Glomerular visceral epithelial cell (primary cell): Measurements from ENCODE around the gene GOSR1.
"Not testable (repeated sequence)": the region's sequence is repeated elsewhere in the genome, so short reads cannot be mapped to it uniquely, and the experiment has no call there.

Experiments used
- DNase-seq: peaks from one replicate; pipeline ENCODE4 v3.0.0-alpha.2; 2016; ENCODE audit errors: extremely low spot score

Gene GOSR1

DNA sequence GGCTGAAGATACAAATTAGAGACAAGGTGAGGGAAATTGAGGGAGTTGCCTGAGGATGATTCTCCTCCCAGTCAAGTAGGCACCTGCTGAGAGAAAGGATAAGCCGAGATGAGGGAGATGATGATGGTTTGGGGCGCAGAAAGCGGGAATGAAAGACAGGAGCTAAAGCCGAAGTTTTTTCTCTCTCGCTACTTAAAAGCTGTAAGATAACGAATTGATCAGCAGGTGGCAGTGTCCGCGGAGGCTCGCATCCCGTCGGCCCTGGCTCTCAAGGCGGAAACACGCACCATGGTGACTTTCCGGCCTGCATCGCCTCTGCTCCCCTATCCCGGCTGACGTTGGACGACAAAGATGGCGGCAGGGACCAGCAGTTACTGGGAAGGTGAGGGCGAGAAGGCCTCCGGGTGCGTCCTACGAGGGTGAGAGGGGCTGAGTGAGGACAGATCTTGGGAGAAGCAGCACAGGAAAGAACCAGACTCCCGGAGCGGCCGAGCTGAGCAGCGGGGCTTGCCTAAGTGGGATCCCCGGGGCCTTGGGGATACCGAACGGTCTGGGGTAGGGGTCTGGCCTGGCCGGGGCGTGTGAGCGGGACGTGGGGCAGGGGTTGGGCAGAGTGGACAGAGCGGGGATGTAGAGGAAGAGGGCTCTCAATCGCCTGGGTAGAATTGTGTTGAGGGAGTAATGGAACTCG, at the start of gene GOSR1:
Gene GOSR1 (plus strand): TSS at position 326 of the 691 bp plus-strand sequence. CDS start 26 bp downstream, at position 352.
- DNase-seq, result peak; percentile 95

- no peak for DNase-seq
Measured at GRCh38 chr17:30427611-30428010, 49.6 kb upstream of the GOSR1 start.

DNA sequence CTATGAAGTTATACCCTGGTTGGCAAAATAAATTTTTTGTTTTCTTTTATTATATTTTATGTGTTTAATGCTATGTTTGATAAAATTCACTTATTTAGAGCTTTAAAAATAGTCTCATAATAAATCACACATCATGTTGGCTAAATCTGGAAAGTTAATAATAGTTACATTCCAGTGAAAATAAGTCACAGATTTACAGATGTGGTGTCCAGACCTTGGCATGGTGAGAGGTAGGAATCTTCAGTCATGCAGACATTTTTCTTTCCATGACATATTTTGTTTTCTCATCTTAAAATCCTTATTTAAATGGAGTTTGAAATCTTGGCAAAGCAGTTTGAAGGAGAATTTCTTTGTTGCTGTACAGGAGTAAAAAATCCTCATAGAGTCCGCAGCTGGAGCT, 48.1 kb upstream of the GOSR1 start:
- peak; percentile 32 for DNase-seq

- DNase-seq, result peak; percentile 66
Measured at GRCh38 chr17:30433514-30433913, 43.7 kb upstream of the GOSR1 start.

DNA sequence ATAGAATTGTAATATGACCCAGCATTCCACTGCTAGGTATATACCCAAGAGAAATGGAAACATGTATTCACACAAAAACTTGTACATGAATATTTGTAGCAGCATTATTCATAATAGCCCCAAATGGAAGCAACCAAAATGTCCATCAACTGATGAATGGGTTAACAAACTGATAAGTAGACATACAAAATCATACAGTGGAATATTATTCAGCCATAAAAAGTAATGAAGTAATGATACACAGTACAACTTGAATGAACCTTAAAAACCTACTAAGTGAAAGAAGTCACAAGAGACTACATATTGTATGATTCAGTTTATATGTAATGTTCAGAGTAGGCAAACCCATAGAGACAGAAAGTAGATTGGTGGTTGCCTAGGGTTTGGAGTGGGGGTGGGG, 40.5 kb upstream of the GOSR1 start:
- no peak for DNase-seq

- DNase-seq, result no peak
Measured at GRCh38 chr17:30443721-30444120, 33.5 kb upstream of the GOSR1 start.

DNA sequence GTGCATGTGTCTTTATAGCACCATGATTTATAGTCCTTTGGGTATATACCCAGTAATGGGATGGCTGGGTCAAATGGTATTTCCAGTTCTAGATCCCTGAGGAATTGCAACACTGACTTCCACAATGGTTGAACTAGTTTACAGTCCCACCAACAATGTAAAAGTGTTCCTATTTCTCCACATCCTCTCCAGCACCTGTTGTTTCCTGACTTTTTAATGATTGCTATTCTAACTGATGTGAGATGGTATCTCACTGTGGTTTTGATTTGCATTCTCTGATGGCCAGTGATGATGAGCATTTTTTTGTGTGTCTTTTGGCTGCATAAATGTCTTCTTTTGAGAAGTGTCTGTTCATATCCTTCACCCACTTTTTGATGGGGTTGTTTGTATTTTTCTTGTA, 30.6 kb upstream of the GOSR1 start:
- not testable (repeated sequence) for DNase-seq

- no peak for DNase-seq
Measured at GRCh38 chr17:30449480-30449879, 27.7 kb upstream of the GOSR1 start.

DNA sequence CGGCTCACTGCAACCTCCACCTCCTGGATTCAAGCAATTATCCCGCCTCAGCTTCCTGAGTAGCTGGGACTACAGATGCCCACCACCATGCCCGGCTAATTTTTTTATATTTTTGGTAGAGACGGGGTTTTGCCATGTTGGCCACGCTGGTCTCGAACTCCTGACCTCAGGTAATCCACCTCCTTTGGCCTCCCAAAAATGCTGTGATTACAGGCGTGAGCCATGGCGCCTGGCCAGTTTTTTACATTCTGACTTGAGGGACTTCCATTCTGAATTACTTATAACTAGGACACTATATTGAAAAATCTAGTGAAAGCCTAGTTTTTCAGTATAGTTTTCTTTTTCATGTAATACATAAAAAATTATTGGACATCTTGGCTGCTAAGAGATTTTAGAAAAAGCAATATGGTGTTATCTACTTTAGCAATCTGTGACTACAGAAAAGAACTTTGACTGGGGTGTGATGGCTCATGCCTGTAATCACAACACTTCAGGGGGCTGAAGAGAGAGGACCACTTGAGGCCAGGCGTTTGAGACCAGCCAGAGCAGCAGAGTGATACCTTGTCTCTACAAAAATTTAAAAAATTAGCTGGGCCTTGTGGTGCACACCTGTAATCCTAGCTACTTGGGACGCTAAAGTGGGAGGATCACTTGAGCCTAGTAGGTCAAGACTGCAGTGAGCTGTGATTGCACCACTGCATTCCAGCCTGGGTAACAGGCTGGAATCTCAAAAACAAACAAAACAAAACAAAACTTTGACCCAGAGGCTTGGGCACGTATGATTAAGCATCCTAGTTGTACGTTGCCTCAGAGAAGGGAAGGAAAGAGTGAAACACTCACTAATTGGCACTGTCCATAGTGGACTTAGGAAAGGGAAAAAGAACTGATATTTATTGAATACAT, 26.8 kb upstream of the GOSR1 start:
- DNase-seq, result no peak

DNA sequence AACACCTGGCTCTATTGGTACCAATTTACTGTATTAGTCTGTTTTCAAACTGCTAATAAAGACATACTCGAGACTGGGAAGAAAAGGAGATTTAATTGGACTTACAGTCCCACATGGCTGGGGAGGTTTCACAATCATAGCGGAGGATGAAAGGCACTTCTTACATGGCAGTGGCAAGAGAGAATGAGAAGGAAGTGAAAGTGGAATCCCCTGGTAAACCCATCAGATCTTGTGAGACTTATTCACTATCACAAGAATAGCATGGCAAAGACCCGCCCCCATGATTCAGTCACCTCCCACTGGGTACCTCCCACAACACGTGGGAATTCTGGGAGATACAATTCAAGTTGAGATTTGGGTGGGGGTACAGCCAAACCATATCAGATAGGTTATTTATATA, 22.6 kb upstream of the GOSR1 start:
- no peak for DNase-seq

- DNase-seq, result no peak
Measured at GRCh38 chr17:30458371-30458770, 18.8 kb upstream of the GOSR1 start.

GRCh38 chr17:30458797-30459413, 18.3 kb upstream of the GOSR1 start:
- not testable (repeated sequence) for DNase-seq

- DNase-seq, result no peak
Measured at GRCh38 chr17:30468465-30468864, 8.7 kb upstream of the GOSR1 start.

- no peak for DNase-seq
Measured at GRCh38 chr17:30472238-30472890, 4.8 kb upstream of the GOSR1 start.

GRCh38 chr17:30475206-30475605, 2.0 kb upstream of the GOSR1 start:
- no peak for DNase-seq

- DNase-seq, result no peak
Measured at GRCh38 chr17:30476726-30477082, 504 bp upstream of the GOSR1 start.

DNA sequence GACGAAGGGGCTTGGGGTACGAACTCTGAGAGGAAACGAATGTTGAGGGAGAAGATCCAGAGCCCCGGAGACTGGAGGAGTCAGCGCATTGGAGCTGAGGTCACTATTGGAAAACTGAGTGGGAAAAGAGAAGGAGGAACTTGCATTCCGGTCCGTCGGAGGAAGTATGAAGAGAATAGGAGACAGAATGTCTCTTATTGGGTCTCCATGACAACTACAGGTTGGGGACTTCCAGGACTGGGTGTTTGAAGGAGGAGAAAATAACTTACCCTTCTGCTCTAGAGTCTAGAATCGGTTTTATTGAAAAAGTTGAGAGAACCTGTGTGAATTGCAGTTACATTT, 537 bp downstream of the GOSR1 start:
- DNase-seq, result peak; percentile 27

DNA sequence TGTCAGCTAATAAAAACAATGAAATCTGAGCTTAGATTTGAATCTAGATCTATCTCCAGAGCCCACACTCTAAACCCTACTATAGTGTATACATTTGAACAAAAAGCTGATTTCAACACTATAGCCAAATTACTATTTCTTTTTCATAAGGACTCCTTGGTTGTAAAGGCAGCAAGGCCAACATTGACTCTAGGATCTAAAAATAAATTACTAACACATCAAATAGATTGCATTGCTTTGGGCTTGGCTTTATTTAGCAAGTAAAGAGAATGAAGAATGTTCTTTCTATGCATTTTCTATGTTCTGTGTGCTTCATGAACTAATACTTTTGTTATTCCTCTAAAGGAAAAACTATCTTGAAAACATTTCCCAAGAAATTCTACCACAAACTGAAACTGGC, 5.3 kb downstream of the GOSR1 start:
- no peak for DNase-seq

DNA sequence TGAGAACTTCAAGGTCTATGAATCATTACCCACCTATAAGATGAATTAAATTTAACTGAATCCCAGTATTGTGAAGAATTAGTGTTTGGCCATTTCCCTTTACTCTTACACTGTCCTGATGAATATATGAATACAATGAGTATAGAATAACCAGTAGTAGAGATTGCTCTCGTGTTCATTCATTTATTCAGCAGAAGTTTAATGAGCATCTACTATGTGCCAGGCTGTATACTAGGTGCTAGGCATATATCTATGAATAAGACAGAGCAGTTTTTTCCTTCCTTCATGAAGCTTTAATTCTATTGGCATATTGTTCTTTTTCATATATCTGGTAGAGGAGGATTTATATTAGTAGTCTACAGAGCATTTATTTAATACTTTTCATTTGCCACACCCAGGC, 6.0 kb downstream of the GOSR1 start:
- no peak for DNase-seq

DNA sequence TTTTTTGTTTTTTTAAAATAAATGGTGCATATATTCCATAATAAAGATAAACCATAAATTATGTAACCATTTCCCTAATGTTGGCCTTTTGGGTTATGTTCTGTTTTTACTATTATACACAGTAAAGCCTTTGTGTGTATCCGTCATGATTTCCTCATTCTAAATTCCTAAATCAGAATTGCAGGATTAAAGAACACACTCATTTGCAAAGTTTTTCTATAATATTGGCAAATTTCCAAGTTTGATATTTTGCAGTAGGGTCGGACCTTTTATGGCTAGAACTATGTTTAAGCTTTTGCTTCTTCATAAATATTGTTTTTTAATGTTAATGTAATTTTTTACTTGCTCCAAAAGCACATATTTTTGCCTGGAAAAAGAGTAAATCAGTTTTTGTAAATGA, 16.6 kb downstream of the GOSR1 start:
- DNase-seq, result no peak

- no peak for DNase-seq
Measured at GRCh38 chr17:30495586-30495985, 18.4 kb downstream of the GOSR1 start.

GRCh38 chr17:30503558-30503957, 26.4 kb downstream of the GOSR1 start:
- DNase-seq, result peak; percentile 49
